Nephron (organoid): ENCODE measurements around the gene MAPK9.
"Not testable (repeated sequence)": the region's sequence is repeated elsewhere in the genome, so short reads cannot be mapped to it uniquely, and the experiment has no call there.

Source experiments
- H3K27ac Mint-ChIP-seq, 3 experiments: 2 replicates each; pipeline ENCODE4 v1.8.0; 2020; ENCODE audit warnings: mixed read lengths in 3 of 3, mild to moderate bottlenecking in 2 of 3, moderate library complexity in 1 of 3
- H3K27me3 Mint-ChIP-seq: 2 replicates; pipeline ENCODE4 v1.8.0; 2021; ENCODE audit warnings: low read depth, mild to moderate bottlenecking, moderate library complexity, mixed read lengths
- H3K36me3 Mint-ChIP-seq: 2 replicates; pipeline ENCODE4 v1.8.0; 2020; ENCODE audit warnings: low read depth, mixed read lengths
- H3K4me1 Mint-ChIP-seq: 2 replicates; pipeline ENCODE4 v1.8.0; 2020; ENCODE audit warnings: mixed read lengths
- H3K4me3 Mint-ChIP-seq, 3 experiments: 2 replicates each; pipeline ENCODE4 v1.8.0; 2020; ENCODE audit warnings: mild to moderate bottlenecking in 3 of 3, mixed read lengths in 3 of 3, moderate library complexity in 2 of 3
- H3K9me3 Mint-ChIP-seq: 2 replicates; pipeline ENCODE4 v1.8.0; 2020; ENCODE audit warnings: mixed read lengths
- TF ChIP-seq, protein P1 (sequence below), 3 experiments: fragments of 200-600 bp; sonication (generic); IDR thresholded peaks; one replicate each; pipeline ENCODE4 v1.5.0; 2021; ENCODE audit warnings: antibody characterized with exemption in 3 of 3; ENCODE audit not compliant: unreplicated experiment in 3 of 3

The MAPK9 gene

DNA sequence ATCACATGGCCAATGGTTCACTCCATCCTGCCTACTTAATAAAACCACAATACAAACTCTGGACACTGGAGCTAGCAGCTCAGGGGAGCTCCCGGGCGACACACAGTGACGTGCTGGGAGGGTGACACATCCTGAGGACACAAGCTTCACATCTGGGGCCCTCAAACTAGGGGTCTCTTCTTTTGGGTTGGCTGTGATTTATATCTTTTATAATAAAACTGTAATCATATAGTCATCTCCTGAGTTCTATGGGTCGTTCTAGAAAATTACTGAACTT lies 12.1 kb upstream of the MAPK9 start:
- no peaks in the 10 kb centered on the region for H3K4me1 Mint-ChIP-seq
- H3K27ac Mint-ChIP-seq = no peak overlapping the region
- H3K36me3 Mint-ChIP-seq = peaks cover 24% of the 10 kb centered on the region
- H3K4me3 Mint-ChIP-seq = no peak overlapping the region
- TF ChIP-seq, protein P1, sequence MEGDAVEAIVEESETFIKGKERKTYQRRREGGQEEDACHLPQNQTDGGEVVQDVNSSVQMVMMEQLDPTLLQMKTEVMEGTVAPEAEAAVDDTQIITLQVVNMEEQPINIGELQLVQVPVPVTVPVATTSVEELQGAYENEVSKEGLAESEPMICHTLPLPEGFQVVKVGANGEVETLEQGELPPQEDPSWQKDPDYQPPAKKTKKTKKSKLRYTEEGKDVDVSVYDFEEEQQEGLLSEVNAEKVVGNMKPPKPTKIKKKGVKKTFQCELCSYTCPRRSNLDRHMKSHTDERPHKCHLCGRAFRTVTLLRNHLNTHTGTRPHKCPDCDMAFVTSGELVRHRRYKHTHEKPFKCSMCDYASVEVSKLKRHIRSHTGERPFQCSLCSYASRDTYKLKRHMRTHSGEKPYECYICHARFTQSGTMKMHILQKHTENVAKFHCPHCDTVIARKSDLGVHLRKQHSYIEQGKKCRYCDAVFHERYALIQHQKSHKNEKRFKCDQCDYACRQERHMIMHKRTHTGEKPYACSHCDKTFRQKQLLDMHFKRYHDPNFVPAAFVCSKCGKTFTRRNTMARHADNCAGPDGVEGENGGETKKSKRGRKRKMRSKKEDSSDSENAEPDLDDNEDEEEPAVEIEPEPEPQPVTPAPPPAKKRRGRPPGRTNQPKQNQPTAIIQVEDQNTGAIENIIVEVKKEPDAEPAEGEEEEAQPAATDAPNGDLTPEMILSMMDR (IDR thresholded peaks at IDR 0.05; ENCODE audit: unreplicated experiment in 3 of 3) = no peak
- H3K27me3 Mint-ChIP-seq = no peaks in the 10 kb centered on the region
- H3K9me3 Mint-ChIP-seq = no peaks in the 10 kb centered on the region

DNA sequence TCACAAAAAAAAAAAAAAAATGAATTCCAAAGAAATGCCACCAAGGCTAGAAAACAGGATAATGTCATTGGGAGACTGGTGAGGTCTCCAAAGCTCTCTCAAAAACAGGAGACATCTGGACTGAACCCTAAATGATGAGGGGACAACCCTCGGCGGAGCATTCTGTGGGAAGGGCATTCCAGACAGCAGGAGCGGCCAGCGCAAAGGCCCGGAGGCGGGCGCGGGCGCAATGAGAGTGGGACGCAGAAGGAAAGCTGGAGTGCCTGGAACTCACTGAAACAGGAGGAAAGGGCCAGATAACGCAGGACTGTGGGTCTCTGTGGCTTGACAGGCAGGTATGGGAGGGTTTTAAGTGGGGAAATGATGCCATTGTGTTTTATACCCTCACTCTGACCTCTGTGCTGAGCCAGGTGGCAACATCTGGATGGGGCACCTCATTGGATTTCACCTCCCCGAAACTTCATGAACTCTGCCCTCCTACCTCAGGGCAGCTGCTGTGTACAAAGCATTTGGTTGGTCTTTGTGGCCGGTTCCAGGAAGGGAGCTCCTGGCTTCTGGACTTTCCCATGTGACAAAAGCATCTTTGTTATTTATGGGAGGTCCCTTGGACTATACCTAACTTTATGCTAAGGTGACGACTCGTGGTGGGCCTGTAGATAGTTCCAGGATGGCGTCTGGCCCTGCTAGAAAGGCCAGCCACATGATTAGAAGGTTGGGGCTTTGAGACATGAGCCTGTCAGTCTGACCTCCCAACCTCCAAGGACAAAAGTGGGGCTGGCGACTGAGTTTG lies 11.5 kb upstream of the MAPK9 start:
- TF ChIP-seq, protein P1 (IDR thresholded peaks at IDR 0.05; ENCODE audit: unreplicated experiment in 3 of 3) = no peak
- H3K27ac Mint-ChIP-seq = no peak overlapping the region
- no peaks in the 10 kb centered on the region for H3K4me1 Mint-ChIP-seq
- H3K9me3 Mint-ChIP-seq = no peaks in the 10 kb centered on the region
- H3K36me3 Mint-ChIP-seq = peaks cover 24% of the 10 kb centered on the region
- H3K27me3 Mint-ChIP-seq = no peaks in the 10 kb centered on the region
- H3K4me3 Mint-ChIP-seq = no peak overlapping the region

DNA sequence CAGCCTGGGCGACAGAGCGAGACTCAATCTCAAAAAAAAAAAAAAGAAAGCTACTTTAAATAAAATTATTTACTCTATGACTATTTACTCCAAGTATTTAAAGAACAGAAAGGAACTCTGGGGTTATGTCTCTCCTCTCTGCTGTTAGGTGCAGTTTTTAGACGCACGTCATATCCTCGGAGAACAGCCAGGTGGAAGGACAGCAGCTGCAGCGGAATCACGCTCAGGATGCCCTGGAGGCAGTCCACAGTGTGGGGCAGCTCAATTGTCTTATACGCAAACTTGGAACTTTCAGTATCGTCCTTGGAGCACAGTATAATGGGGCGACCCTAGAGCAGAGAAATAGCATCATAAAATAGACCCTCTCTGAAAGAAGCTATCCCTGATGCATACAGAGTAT lies 10.4 kb upstream of the MAPK9 start:
- Mint-ChIP-seq H3K4me1 (no peaks in the 10 kb centered on the region), H3K27me3 (no peaks in the 10 kb centered on the region), H3K36me3 (peaks cover 24% of the 10 kb centered on the region), H3K27ac (no peak overlapping the region), H3K4me3 (no peak overlapping the region), H3K9me3 (no peaks in the 10 kb centered on the region)
- TF ChIP-seq, protein P1 (IDR thresholded peaks at IDR 0.05; ENCODE audit: unreplicated experiment in 3 of 3) = no peak

DNA sequence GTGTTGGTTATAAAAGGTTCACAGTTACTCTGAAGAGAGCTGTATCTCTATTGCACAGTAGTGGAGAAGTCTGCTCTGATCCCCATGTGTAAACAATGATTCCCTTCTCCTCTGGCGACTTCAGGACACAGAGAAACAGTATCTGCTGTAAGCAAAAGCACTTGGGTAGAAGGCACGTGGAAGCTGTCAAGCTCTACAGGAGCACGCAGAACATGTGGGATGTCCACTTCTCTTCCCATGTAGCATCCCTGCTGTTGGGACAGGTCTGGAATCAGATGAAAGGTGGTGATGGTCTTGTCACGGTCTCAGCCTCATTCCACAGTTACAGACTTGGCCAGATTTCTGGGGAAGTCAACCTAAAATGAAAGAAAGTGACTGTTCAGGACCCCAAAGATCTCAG lies 9.4 kb upstream of the MAPK9 start:
- peaks cover under 1% of the 10 kb centered on the region for H3K4me1 Mint-ChIP-seq
- no peaks in the 10 kb centered on the region for H3K27me3 Mint-ChIP-seq
- no peaks in the 10 kb centered on the region for H3K9me3 Mint-ChIP-seq
- H3K27ac Mint-ChIP-seq = no peak overlapping the region
- TF ChIP-seq, protein P1 (IDR thresholded peaks at IDR 0.05; ENCODE audit: unreplicated experiment in 3 of 3) = no peak
- peaks cover 24% of the 10 kb centered on the region for H3K36me3 Mint-ChIP-seq
- no peak overlapping the region for H3K4me3 Mint-ChIP-seq

DNA sequence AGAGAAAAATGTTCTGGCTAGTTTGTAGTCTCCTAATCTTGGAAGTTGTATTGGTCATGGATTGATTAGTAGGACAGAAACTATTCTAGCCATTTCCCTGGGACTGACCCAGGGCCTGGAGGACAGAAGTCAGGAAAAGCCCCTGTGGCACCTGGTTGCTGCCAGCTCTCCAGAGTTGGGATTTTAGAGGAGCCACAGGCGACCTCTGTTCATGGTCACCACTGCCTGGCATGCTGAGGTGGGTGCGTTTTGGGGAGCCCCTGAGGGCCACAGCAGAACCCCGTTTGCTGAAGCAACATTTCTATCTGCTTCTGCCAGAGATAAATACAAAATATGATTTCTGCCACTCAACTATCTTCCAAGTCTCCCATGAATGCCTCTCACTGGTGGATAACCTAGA lies 7.6 kb upstream of the MAPK9 start:
- no peaks in the 10 kb centered on the region for H3K9me3 Mint-ChIP-seq

DNA sequence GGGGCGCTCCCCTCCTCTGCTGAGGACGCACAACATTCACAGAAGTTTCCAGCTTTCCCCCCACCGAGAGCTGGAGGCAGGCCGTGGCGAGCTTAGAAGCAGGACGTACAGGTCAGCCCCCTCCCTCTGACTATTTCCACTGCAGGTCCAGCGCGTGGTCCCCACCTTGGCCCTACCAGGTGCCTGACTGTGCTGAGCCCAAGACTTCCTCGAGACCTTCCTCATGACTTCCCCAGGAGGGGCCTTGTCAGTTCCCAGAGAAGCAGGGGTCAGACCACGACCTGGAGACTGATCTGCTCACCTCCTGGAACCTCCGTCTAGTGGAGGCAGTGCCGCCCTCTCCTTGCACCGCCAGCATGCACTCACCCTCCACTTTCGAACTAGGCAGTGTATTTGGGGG lies 7.1 kb upstream of the MAPK9 start:
- H3K4me1 Mint-ChIP-seq, H3K27me3 Mint-ChIP-seq, H3K27ac Mint-ChIP-seq, H3K4me3 Mint-ChIP-seq, H3K9me3 Mint-ChIP-seq: not testable (repeated sequence)
- peaks cover 16% of the 10 kb centered on the region for H3K36me3 Mint-ChIP-seq

More for the DNA sequence above, 7.6 kb upstream of the MAPK9 start:
- H3K27me3 Mint-ChIP-seq = no peaks in the 10 kb centered on the region
- no peak overlapping the region for H3K27ac Mint-ChIP-seq
- H3K36me3 Mint-ChIP-seq = peaks cover 16% of the 10 kb centered on the region
- TF ChIP-seq, protein P1 (IDR thresholded peaks at IDR 0.05; ENCODE audit: unreplicated experiment in 3 of 3) = no peak
- no peak overlapping the region for H3K4me3 Mint-ChIP-seq
- H3K4me1 Mint-ChIP-seq = peaks cover 6% of the 10 kb centered on the region
